Measurements from ENCODE around the gene TBATA. TPM values are rescaled to one million over a fixed set of nuclear protein-coding genes. Genes with fewer than 3 reads are reported as not detected.

The TBATA gene
- polyA plus RNA-seq, 1 of the 3 experiments (the other 2 are of a cell fraction), result not detected

DNA sequence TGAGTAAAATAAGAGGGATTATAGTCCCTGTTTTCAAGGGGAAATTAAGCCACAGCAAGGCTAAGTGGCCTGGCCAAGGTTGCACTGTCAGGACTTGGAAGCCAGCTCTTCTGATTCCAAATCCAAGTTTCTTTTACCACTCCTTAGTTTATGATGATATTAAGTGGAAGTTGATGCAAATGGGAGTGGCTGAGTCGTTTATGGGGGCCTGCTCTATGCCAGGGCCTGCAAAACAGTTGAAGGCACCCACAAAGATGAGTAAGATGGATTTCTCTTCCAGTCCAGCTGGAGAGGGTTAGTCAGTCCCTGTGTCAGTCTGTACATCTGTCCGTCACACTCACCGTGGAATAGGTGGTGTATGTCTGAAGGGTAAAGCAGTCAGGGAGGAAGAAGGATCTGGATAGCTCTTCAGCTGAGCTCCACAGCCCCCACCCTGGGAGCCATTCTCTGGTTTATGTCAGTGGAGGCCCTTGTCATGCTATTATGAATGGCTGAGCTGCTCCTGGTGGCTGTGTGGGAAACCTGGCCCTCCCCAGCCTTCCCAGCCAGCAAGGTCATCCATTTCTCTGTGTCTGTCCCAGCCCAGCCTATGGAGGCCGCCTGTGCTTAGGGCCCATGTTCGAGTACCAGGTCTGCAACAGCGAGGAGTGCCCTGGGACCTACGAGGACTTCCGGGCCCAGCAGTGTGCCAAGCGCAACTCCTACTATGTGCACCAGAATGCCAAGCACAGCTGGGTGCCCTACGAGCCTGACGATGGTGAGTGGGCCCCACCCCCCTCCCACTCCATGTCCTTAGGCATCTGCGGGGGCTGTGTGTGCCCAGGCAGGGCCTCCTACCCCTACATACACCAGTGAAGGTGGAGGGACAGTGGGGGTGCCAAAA is 44.5 kb downstream of the TBATA start:
- TF ChIP-seq FOSL2 (IDR thresholded peaks at IDR 0.05; ENCODE audit: borderline replicate concordance, low read depth), result no peak
- no peak for TF ChIP-seq GABPA (IDR thresholded peaks at IDR 0.05; ENCODE audit: low read depth)
- TF ChIP-seq EZH2phosphoT487 (IDR thresholded peaks at IDR 0.05; ENCODE audit: borderline replicate concordance, low read depth), result no peak
- no peak for TF ChIP-seq SMC3 (IDR thresholded peaks at IDR 0.05; ENCODE audit: low read depth, low read length)
- TF ChIP-seq, protein P1, sequence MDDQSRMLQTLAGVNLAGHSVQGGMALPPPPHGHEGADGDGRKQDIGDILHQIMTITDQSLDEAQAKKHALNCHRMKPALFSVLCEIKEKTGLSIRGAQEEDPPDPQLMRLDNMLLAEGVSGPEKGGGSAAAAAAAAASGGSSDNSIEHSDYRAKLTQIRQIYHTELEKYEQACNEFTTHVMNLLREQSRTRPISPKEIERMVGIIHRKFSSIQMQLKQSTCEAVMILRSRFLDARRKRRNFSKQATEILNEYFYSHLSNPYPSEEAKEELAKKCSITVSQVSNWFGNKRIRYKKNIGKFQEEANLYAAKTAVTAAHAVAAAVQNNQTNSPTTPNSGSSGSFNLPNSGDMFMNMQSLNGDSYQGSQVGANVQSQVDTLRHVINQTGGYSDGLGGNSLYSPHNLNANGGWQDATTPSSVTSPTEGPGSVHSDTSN (IDR thresholded peaks at IDR 0.05), result no peak
- TF ChIP-seq, protein P2, sequence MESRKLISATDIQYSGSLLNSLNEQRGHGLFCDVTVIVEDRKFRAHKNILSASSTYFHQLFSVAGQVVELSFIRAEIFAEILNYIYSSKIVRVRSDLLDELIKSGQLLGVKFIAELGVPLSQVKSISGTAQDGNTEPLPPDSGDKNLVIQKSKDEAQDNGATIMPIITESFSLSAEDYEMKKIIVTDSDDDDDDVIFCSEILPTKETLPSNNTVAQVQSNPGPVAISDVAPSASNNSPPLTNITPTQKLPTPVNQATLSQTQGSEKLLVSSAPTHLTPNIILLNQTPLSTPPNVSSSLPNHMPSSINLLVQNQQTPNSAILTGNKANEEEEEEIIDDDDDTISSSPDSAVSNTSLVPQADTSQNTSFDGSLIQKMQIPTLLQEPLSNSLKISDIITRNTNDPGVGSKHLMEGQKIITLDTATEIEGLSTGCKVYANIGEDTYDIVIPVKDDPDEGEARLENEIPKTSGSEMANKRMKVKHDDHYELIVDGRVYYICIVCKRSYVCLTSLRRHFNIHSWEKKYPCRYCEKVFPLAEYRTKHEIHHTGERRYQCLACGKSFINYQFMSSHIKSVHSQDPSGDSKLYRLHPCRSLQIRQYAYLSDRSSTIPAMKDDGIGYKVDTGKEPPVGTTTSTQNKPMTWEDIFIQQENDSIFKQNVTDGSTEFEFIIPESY (IDR thresholded peaks at IDR 0.05; ENCODE audit: borderline replicate concordance, low read depth), result no peak
- TF ChIP-seq SIN3A (IDR thresholded peaks at IDR 0.05; ENCODE audit: borderline replicate concordance, low read depth, low read length), result no peak
- TF ChIP-seq RFX5 (IDR thresholded peaks at IDR 0.05; ENCODE audit: low read length), result no peak
- TF ChIP-seq FOXJ3 (CRISPR knock-in tag; IDR thresholded peaks at IDR 0.05), result no peak
- no peak for TF ChIP-seq RAD21 (IDR thresholded peaks at IDR 0.05; ENCODE audit: low read length)
- TF ChIP-seq MXI1 (IDR thresholded peaks at IDR 0.05; ENCODE audit: low read depth, low read length), result no peak
- TF ChIP-seq GATA2 (CRISPR knock-in tag; IDR thresholded peaks at IDR 0.05), result no peak
- TF ChIP-seq, protein P3, sequence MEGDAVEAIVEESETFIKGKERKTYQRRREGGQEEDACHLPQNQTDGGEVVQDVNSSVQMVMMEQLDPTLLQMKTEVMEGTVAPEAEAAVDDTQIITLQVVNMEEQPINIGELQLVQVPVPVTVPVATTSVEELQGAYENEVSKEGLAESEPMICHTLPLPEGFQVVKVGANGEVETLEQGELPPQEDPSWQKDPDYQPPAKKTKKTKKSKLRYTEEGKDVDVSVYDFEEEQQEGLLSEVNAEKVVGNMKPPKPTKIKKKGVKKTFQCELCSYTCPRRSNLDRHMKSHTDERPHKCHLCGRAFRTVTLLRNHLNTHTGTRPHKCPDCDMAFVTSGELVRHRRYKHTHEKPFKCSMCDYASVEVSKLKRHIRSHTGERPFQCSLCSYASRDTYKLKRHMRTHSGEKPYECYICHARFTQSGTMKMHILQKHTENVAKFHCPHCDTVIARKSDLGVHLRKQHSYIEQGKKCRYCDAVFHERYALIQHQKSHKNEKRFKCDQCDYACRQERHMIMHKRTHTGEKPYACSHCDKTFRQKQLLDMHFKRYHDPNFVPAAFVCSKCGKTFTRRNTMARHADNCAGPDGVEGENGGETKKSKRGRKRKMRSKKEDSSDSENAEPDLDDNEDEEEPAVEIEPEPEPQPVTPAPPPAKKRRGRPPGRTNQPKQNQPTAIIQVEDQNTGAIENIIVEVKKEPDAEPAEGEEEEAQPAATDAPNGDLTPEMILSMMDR (IDR thresholded peaks at IDR 0.05), result no peak
- TF ChIP-seq RCOR1 (IDR thresholded peaks at IDR 0.05; ENCODE audit: low read length), result no peak
- TF ChIP-seq POLR2AphosphoS5 (IDR thresholded peaks at IDR 0.05; ENCODE audit: low read depth, low read length), result no peak
- no peak for TF ChIP-seq TCF12 (IDR thresholded peaks at IDR 0.05)
- ChIA-PET POLR2A (no interaction called here), CTCF (interaction anchor here (0.7 kb wide), 1 partner anchor 167 kb away, joined by 3 read pairs; no protein-coding TSS in a partner anchor)
- no peaks in the 10 kb centered on the region for H3K9me2 ChIP-seq
- H3K9me3 ChIP-seq, result no peaks in the 10 kb centered on the region
- no peak overlapping the region for H3K9ac ChIP-seq
- peaks cover 0 to 8% of the 10 kb centered on the region in 2 experiments; a peak in 1 of 4 replicates for H3K4me1 ChIP-seq (ENCODE audit: control insufficient read depth in 1 of 2, insufficient read depth in 2 of 2, low read depth in 1 of 2, low read length in 1 of 2)
- H3K27me3 ChIP-seq (ENCODE audit: insufficient read depth), result no peaks in the 10 kb centered on the region
- no peaks in the 10 kb centered on the region for H3K79me2 ChIP-seq (ENCODE audit: insufficient read depth)
- no peak for DNase-seq
- H3K27ac ChIP-seq (ENCODE audit: low read depth in 2 of 2, low read length in 1 of 2), result no peak overlapping the region
- H4K20me1 ChIP-seq (ENCODE audit: insufficient read depth), result no peaks in the 10 kb centered on the region
- no peaks in the 10 kb centered on the region for H3K36me3 ChIP-seq (replicated peaks in 1 of 2; ENCODE audit: control insufficient read depth in 1 of 2, insufficient read depth in 2 of 2, low read length in 1 of 2)
- H3F3A ChIP-seq (replicated peaks; ENCODE audit: insufficient read depth), result no peaks in the 10 kb centered on the region
- H3K4me2 ChIP-seq, result no peak overlapping the region
- H3K4me3 ChIP-seq (ENCODE audit: low read depth in 2 of 2, low read length in 1 of 2), result no peak overlapping the region
- no peak overlapping the region for H2AFZ ChIP-seq (ENCODE audit: low read depth)
- WGBS (ENCODE audit: low lambda C conversion rate), result 49% methylated on average over 5 of the region's 12 CpGs
